NCI-H2029 treated with DMSO at 0.1 percent for 48 hours (cell line): ENCODE data around the gene LBX1.

Experiments used
- DNase-seq: peaks from one replicate; lab custom pipeline; 2025; lab: John Stamatoyannopoulos, UW

LBX1 gene

GRCh38 chr10:101229266-101230182 lies at the start of gene LBX1:
Gene LBX1 (minus strand): TSS chr10:101229463. CDS start chr10:101228815, 648 bp downstream.
- no peak for DNase-seq

- no peak for DNase-seq
These were observed 44.5 kb upstream of the LBX1 start for GRCh38 chr10:101273741-101274140.

GRCh38 chr10:101273330-101273729 lies 44.1 kb upstream of the LBX1 start:
- no peak for DNase-seq

GRCh38 chr10:101272229-101272868 lies 43.1 kb upstream of the LBX1 start:
- DNase-seq: no peak

- DNase-seq: no peak
These were observed 41.5 kb upstream of the LBX1 start for GRCh38 chr10:101270763-101271162.

- no peak for DNase-seq
These were observed 38.5 kb upstream of the LBX1 start for GRCh38 chr10:101267776-101268175.

GRCh38 chr10:101267290-101267680 lies 38.0 kb upstream of the LBX1 start:
- DNase-seq: no peak

GRCh38 chr10:101266381-101267289 lies 37.4 kb upstream of the LBX1 start:
- no peak for DNase-seq

- DNase-seq: no peak
These were observed 34.0 kb upstream of the LBX1 start for GRCh38 chr10:101263150-101263752.

GRCh38 chr10:101262147-101262546 lies 32.9 kb upstream of the LBX1 start:
- no peak for DNase-seq

GRCh38 chr10:101261702-101262101 lies 32.4 kb upstream of the LBX1 start:
- no peak for DNase-seq

- no peak for DNase-seq
These were observed 31.7 kb upstream of the LBX1 start for GRCh38 chr10:101260764-101261481.

- no peak for DNase-seq
These were observed 29.1 kb upstream of the LBX1 start for GRCh38 chr10:101258179-101258885.

GRCh38 chr10:101257491-101257890 lies 28.2 kb upstream of the LBX1 start:
- no peak for DNase-seq

GRCh38 chr10:101257084-101257483 lies 27.8 kb upstream of the LBX1 start:
- no peak for DNase-seq

GRCh38 chr10:101256387-101256786 lies 27.1 kb upstream of the LBX1 start:
- no peak for DNase-seq

- DNase-seq: no peak
These were observed 20.9 kb upstream of the LBX1 start for GRCh38 chr10:101250136-101250535.

- DNase-seq: no peak
These were observed 19.9 kb upstream of the LBX1 start for GRCh38 chr10:101249171-101249581.

- no peak for DNase-seq
These were observed 17.4 kb upstream of the LBX1 start for GRCh38 chr10:101246639-101247038.

- no peak for DNase-seq
These were observed 15.2 kb upstream of the LBX1 start for GRCh38 chr10:101244321-101245050.
